Caki2 (cell line): Measurements from ENCODE around the gene SLC37A4. TPM values are rescaled to one million over a fixed set of nuclear protein-coding genes. Genes with fewer than 3 reads are reported as not detected.
A peak's percentile ranks its signal among the peaks of the same experiment; 100 is the strongest.
"Not testable (repeated sequence)": the region's sequence is repeated elsewhere in the genome, so short reads cannot be mapped to it uniquely, and the experiment has no call there.

Experiments used
- DNase-seq: peaks from one replicate; pipeline ENCODE4 v3.0.0-alpha.2; 2015; ENCODE audit warnings: low read depth
- in situ Hi-C: cut with HindIII; loops from 2 replicates; pipeline ENCODE4 v1.10.0; 2016; ENCODE audit warnings: low sequenced_read_pairs, low pct_unique_long_range_greater_than_20kb, mixed read lengths
- total RNA-seq: library from RNA; depleted of rRNA; stranded (reverse); fragments of >200 nt; shearing (Covaris generic); gene quantifications from 2 replicates; pipeline ENCODE4 v1.2.3, GENCODE V29; 2014; ENCODE audit warnings: low replicate concordance

Gene SLC37A4
- total RNA-seq, 1 experiment from 2014 or later: 18.5 TPM

DNA sequence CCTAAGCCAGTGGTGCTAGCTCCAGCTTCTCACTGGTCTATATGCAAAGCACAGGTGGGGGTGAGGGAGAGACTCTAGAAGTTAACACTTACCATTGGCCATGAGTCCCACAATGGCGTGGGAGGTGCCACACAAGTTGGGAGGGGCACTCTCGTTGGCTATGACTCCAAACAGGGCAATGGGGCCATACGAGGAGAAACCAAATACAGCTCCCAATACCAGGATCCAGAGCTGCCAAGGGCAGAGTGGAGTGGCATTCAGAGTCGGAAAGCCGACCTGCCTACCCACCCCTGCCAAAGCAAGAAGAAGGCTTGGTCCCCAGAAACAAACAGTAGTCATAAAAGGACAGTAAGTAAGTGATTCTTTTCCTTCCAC is 5.6 kb downstream of the SLC37A4 start:
- in situ Hi-C loops: no loop called here
- DNase-seq: no peak

GRCh38 chr11:119024430-119025098 is 6.1 kb downstream of the SLC37A4 start:
- in situ Hi-C loops: no loop called here
- no peak for DNase-seq

GRCh38 chr11:119023741-119024140 is 6.9 kb downstream of the SLC37A4 start:
- in situ Hi-C loops: no loop called here
- no peak for DNase-seq

DNA sequence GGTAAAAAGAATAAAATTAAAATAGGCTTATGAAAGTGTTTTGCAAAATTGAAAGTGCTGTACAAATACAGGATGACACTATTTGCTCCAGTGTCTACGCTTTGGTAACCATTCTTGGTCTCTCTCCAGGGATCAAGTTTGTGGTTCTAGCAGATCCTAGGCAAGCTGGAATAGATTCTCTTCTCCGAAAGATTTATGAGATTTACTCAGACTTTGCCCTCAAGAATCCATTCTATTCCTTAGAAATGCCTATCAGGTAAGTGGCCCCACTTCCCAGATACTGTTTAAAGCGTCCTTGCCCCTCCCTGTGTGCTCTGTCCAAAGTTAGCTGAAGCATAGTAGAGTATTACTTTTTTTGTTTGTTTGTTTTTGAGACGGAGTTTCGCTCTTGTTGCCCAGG is 9.0 kb downstream of the SLC37A4 start:
- in situ Hi-C loops: no loop called here

GRCh38 chr11:119019996-119020395 is 10.7 kb downstream of the SLC37A4 start:
- no peak for DNase-seq
- in situ Hi-C loops: no loop called here

More for the DNA sequence above, 9.0 kb downstream of the SLC37A4 start:
- no peak for DNase-seq

DNA sequence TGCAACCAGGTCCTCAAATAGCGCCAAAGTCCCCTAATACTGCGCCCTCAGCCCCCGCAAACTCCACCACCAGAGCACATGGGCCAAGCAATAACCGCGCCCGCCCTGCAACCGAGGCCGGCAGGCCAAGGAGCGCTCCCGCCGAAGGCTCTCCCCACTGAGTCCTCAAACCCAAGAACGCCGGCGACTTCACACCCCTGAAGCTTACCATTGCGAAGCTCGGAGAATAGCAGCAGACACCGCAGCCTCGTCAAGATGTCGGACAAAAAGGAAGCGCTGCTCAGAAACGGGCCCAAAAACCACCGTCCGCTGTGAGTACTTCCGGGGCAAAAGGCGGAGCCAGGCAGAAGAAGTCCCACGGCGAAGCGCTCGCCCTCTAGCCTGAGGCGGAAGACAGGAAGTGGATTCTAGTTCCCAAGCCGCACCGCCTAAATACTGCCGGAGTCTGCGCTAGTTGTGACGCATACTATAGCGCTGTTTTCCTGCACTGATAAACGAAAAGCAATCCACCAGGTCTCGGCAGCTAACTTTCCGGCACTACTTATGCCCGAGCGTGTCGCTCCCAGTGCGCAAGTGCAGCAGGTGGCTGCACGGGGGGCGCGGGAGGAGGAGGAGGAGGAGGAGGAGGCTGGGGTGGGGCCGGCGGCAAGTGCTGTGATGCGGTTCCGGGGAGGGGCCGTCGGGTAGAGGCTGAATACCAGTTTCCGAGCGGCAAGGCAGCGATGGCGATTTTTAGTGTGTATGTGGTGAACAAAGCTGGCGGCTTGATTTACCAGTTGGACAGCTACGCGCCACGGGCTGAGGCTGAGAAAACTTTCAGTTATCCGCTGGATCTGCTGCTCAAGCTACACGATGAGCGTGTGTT is 12.4 kb downstream of the SLC37A4 start, which contains the start of the genes RPS25 and TRAPPC4:
Gene RPS25 (minus strand): TSS at position 270 of the 865 bp plus-strand sequence. CDS start 59 bp downstream, at position 211.
Gene TRAPPC4 (plus strand): TSS at position 693 of the 865 bp plus-strand sequence. CDS start 30 bp downstream, at position 723.
- in situ Hi-C loops: no loop called here
- DNase-seq: peak; percentile 91

- in situ Hi-C loops, DNase-seq: not testable (repeated sequence)
Measured at GRCh38 chr11:119017377-119017776, 13.3 kb downstream of the SLC37A4 start.

GRCh38 chr11:119016216-119017009 is 14.3 kb downstream of the SLC37A4 start:
- no peak for DNase-seq
- in situ Hi-C loops: no loop called here

GRCh38 chr11:119015054-119015611 is 15.5 kb downstream of the SLC37A4 start:
- DNase-seq: no peak
- in situ Hi-C loops: no loop called here

GRCh38 chr11:119014209-119014924 is 16.3 kb downstream of the SLC37A4 start:
- in situ Hi-C loops: no loop called here
- DNase-seq: no peak

DNA sequence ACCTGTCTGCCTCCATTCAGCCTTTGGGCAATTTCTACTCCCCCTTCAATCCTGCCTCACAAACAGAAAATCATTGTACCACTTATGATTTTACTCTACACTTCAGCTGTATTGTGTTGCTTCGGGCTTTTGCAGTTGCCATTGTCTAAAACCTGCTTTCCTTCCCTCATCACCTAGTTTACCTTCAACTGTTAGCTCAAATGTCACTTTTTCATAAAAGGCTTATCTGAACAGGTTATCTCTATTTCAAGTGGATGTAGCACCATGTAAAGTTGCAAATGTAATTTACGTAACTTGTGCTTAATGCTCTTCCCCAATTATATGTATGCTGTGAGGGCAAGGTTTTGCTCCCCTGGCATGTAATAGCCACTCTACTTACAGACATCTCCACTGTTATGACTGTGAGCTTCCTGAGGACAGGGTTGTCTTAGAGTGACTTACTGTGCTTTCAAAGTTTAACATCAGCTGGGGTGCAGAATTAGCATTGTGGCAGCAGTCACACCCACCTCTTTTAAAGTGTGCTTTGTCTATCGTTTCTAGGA is 18.0 kb downstream of the SLC37A4 start:
- DNase-seq: no peak

GRCh38 chr11:119011476-119012053 is 19.1 kb downstream of the SLC37A4 start:
- in situ Hi-C loops: no loop called here

More for the DNA sequence above, 18.0 kb downstream of the SLC37A4 start:
- in situ Hi-C loops: no loop called here

DNA sequence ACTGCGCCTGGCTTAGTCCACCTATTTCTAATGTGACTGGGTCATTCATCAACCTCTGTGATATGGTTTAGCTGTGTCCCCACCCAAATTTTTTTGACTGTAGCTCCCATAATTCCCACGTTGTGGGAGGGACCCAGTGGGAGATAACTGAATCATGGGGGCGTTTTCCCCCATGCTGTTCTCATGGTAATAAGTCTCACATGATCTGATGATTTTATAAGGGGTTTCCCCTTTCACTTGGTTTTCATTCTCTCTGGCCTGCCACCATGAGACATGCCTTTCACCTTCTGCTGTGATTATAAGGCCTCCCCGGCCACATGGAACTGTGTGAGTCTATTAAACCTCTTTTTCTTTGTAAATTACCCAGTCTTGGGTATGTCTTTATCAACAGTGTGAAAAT is 24.0 kb downstream of the SLC37A4 start:
- in situ Hi-C loops: no loop called here
- DNase-seq: peak; percentile 19

More at GRCh38 chr11:119011476-119012053, 19.1 kb downstream of the SLC37A4 start:
- DNase-seq: no peak

DNA sequence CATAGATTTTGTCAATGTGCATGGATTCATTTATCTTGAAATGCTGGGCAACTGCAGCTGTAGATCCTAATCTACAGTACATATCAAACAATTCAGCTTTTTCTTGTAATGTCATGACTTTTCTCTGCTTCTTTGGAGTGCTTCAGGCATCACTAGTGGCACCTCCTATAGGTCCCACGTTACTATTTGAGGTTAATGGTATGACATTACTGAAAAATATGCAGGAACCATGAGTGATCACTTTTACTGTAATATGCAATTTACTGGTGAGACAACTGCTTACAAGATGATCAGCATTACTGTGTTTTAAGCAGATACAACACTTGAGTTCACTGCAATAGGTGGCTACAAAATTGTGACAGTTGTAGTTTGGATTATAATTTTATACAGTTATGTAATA is 29.8 kb downstream of the SLC37A4 start:
- in situ Hi-C loops: no loop called here
- no peak for DNase-seq

GRCh38 chr11:118998822-118999221 is 31.9 kb downstream of the SLC37A4 start:
- peak; percentile 50 for DNase-seq
- in situ Hi-C loops: no loop called here

- in situ Hi-C loops: no loop called here
Measured at GRCh38 chr11:118998388-118998717, 32.3 kb downstream of the SLC37A4 start.

More at GRCh38 chr11:118998388-118998717, 32.3 kb downstream of the SLC37A4 start:
- no peak for DNase-seq
